Astrocyte (in vitro differentiated cells and primary cell): Measurements from ENCODE around the gene SP4. TPM values are rescaled to one million over a fixed set of nuclear protein-coding genes. Genes with fewer than 3 reads are reported as not detected.

ENCODE experiments used
- DNase-seq: peaks from one replicate; pipeline ENCODE4 v3.0.0-alpha.2; 2010; ENCODE audit warnings: low read depth
- FAIRE-seq: peaks from 2 replicates; lab custom pipeline; 2011; peaks lifted over from hg19 to GRCh38; lab: Jason Lieb, UNC
- H2AFZ ChIP-seq: 2 replicates; pipeline ENCODE4 v1.6.0; 2012; ENCODE audit warnings: low read depth, low read length, inconsistent platforms
- H3K27ac ChIP-seq: 2 replicates; pipeline ENCODE4 v1.5.1; 2011; ENCODE audit warnings: low read depth, low read length, inconsistent platforms
- H3K27me3 ChIP-seq: 2 replicates; pipeline ENCODE4 v1.6.0; 2011; ENCODE audit warnings: low read length, inconsistent platforms; ENCODE audit not compliant: insufficient read depth
- H3K36me3 ChIP-seq: 2 replicates; pipeline ENCODE4 v1.5.1; 2011; ENCODE audit warnings: low read length, inconsistent platforms; ENCODE audit not compliant: insufficient read depth
- H3K4me1 ChIP-seq: 2 replicates; pipeline ENCODE4 v1.5.1; 2011; ENCODE audit warnings: low read length, inconsistent platforms; ENCODE audit not compliant: insufficient read depth
- H3K4me2 ChIP-seq: 2 replicates; pipeline ENCODE4 v1.6.0; 2012; ENCODE audit warnings: low read length, inconsistent platforms
- H3K4me3 ChIP-seq: 2 replicates; pipeline ENCODE4 v1.5.1; 2011; ENCODE audit warnings: low read depth, mild to moderate bottlenecking, low read length, inconsistent platforms; ENCODE audit not compliant: insufficient read depth
- H3K79me2 ChIP-seq: 2 replicates; pipeline ENCODE4 v1.6.0; 2012; ENCODE audit warnings: mild to moderate bottlenecking, low read length, inconsistent platforms; ENCODE audit not compliant: insufficient read depth
- H3K9ac ChIP-seq: 2 replicates; pipeline ENCODE4 v1.6.0; 2012; ENCODE audit warnings: mild to moderate bottlenecking, low read length, inconsistent platforms
- H3K9me3 ChIP-seq: 2 replicates; pipeline ENCODE4 v1.5.1; 2012; ENCODE audit warnings: low read depth, mild to moderate bottlenecking, low read length, inconsistent platforms; ENCODE audit not compliant: insufficient read depth
- H4K20me1 ChIP-seq: 2 replicates; pipeline ENCODE4 v1.6.0; 2012; ENCODE audit warnings: low read length, inconsistent platforms; ENCODE audit not compliant: insufficient read depth
- H3K27ac Mint-ChIP-seq: one replicate; pipeline ENCODE4 v1.8.0; 2021; ENCODE audit warnings: mild to moderate bottlenecking, mixed read lengths; ENCODE audit not compliant: unreplicated experiment
- H3K27me3 Mint-ChIP-seq: one replicate; pipeline ENCODE4 v1.8.0; 2021; ENCODE audit warnings: low read depth, mixed read lengths; ENCODE audit not compliant: unreplicated experiment
- H3K36me3 Mint-ChIP-seq: one replicate; pipeline ENCODE4 v1.8.0; 2021; ENCODE audit warnings: low read depth, mixed read lengths; ENCODE audit not compliant: unreplicated experiment
- H3K4me1 Mint-ChIP-seq: one replicate; pipeline ENCODE4 v1.8.0; 2021; ENCODE audit warnings: low read depth, mixed read lengths; ENCODE audit not compliant: unreplicated experiment
- H3K4me3 Mint-ChIP-seq: one replicate; pipeline ENCODE4 v1.8.0; 2021; ENCODE audit warnings: mild to moderate bottlenecking, moderate library complexity, mixed read lengths; ENCODE audit not compliant: unreplicated experiment
- H3K9me3 Mint-ChIP-seq: one replicate; pipeline ENCODE4 v1.8.0; 2021; ENCODE audit warnings: mild to moderate bottlenecking, mixed read lengths; ENCODE audit not compliant: unreplicated experiment
- EZH2 ChIP-seq: IDR thresholded peaks from 2 replicates; pipeline ENCODE4 v1.6.1; 2012; ENCODE audit warnings: mild to moderate bottlenecking, low read length, inconsistent platforms; ENCODE audit not compliant: insufficient read depth
- total RNA-seq: library from RNA; stranded (reverse); gene quantifications from 2 replicates; pipeline ENCODE4 v1.2.1, GENCODE V29; 2021
- TF ChIP-seq, protein P1 (sequence below): IDR thresholded peaks from 2 replicates; pipeline ENCODE4 v1.5.1; 2011; ENCODE audit warnings: low read depth, mild to moderate bottlenecking, inconsistent platforms, low read length, moderate library complexity; ENCODE audit not compliant: insufficient read depth

The SP4 gene
- total RNA-seq, 1 donor from 2014 or later: 3.8 TPM

DNA sequence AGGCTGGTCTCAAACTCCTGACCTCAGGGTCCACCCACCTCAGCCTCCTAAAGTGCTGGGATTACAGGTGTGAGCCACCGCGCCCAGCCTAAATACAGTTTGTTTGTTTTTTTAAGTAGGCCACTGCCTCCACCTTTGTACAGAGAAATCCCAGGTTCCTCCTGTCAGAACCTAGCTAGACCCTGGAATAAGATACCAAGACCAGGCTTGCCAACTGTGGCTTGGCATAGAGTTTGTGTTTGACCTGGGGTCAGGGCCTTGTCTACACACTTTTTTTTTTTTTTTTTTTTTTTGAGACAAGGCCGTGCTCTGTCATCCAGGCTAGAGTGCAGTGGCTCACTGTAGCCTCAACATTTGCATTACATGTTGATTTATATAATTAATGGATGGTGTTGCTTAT, 80.7 kb downstream of the SP4 start:
- Histone ChIP-seq H3K9me3 (no peaks in the 10 kb centered on the region), H3K27me3 (no peaks in the 10 kb centered on the region), H3K9ac (no peak overlapping the region), H3K27ac (no peak overlapping the region), H3K36me3 (no peaks in the 10 kb centered on the region), H2AFZ (no peak overlapping the region), H3K79me2 (no peaks in the 10 kb centered on the region), H3K4me2 (no peak overlapping the region), H3K4me3 (no peak overlapping the region), H3K4me1 (no peaks in the 10 kb centered on the region), H4K20me1 (no peaks in the 10 kb centered on the region)
- FAIRE-seq (no peak), DNase-seq (no peak)
- TF ChIP-seq, protein P1, sequence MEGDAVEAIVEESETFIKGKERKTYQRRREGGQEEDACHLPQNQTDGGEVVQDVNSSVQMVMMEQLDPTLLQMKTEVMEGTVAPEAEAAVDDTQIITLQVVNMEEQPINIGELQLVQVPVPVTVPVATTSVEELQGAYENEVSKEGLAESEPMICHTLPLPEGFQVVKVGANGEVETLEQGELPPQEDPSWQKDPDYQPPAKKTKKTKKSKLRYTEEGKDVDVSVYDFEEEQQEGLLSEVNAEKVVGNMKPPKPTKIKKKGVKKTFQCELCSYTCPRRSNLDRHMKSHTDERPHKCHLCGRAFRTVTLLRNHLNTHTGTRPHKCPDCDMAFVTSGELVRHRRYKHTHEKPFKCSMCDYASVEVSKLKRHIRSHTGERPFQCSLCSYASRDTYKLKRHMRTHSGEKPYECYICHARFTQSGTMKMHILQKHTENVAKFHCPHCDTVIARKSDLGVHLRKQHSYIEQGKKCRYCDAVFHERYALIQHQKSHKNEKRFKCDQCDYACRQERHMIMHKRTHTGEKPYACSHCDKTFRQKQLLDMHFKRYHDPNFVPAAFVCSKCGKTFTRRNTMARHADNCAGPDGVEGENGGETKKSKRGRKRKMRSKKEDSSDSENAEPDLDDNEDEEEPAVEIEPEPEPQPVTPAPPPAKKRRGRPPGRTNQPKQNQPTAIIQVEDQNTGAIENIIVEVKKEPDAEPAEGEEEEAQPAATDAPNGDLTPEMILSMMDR: no peak
- Mint-ChIP-seq H3K36me3 (no peaks in the 10 kb centered on the region), H3K4me3 (no peak overlapping the region), H3K27me3 (no peaks in the 10 kb centered on the region), H3K4me1 (no peaks in the 10 kb centered on the region), H3K27ac (no peak overlapping the region), H3K9me3 (no peaks in the 10 kb centered on the region)

DNA sequence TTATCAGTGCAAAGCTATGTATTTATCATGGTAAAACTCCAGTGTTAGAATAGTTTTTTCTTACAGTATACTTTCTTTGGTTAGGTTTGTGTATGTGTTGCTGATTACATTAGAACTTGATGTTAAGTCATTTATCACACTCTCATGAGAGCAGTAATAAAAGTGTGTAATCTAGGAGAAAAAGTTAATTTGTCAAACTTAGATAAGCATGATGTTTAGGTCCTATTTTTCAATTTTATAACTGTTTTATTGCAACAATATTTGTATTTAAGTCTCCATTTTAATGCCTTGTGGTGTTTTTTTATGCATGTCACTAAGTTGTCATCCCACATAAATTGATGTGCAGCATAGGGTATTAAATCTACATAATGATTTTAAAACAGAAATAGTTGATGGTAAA, 86.2 kb downstream of the SP4 start:
- Mint-ChIP-seq H3K36me3 (no peaks in the 10 kb centered on the region), H3K27me3 (no peaks in the 10 kb centered on the region), H3K27ac (no peak overlapping the region), H3K4me3 (no peak overlapping the region), H3K9me3 (no peaks in the 10 kb centered on the region), H3K4me1 (no peaks in the 10 kb centered on the region)
- DNase-seq: no peak
- H3K79me2 ChIP-seq: no peaks in the 10 kb centered on the region
- H3K36me3 ChIP-seq: no peaks in the 10 kb centered on the region
- H4K20me1 ChIP-seq: no peaks in the 10 kb centered on the region
- H3K9me3 ChIP-seq: no peaks in the 10 kb centered on the region
- no peak overlapping the region for H3K27ac ChIP-seq
- H2AFZ ChIP-seq: no peak overlapping the region
- H3K4me1 ChIP-seq: no peaks in the 10 kb centered on the region
- no peak overlapping the region for H3K4me2 ChIP-seq
- no peak overlapping the region for H3K4me3 ChIP-seq
- H3K27me3 ChIP-seq: no peaks in the 10 kb centered on the region
- TF ChIP-seq, protein P1: no peak
- no peak for TF ChIP-seq EZH2
- no peak overlapping the region for H3K9ac ChIP-seq
- FAIRE-seq: no peak

DNA sequence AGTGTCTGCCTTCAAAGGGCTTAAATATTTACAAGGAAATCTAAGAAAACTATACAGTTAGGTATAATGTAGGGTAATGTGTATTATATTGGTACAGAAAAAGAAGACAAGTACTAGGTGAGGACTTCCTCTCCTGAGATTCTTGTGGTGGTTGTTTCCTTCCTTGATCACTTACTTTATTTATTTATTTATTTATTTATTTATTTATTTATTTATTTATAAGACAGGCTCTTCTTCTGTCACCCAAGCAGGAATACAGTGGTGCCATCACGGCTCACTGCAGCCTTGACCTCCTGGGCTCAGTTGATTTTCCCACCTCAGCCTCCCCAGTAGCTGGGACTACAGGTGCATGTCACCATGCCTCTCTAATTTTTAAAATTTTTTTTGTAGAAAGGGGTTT, 96.8 kb downstream of the SP4 start:
- peaks cover 2% of the 10 kb centered on the region for H3K9me3 Mint-ChIP-seq
- no peak overlapping the region for H3K4me2 ChIP-seq

More for the DNA sequence above, 96.8 kb downstream of the SP4 start:
- Histone ChIP-seq H3K36me3 (no peaks in the 10 kb centered on the region), H3K27ac (no peak overlapping the region), H3K9me3 (peaks cover 2% of the 10 kb centered on the region), H3K4me3 (no peak overlapping the region), H3K79me2 (no peaks in the 10 kb centered on the region), H3K27me3 (no peaks in the 10 kb centered on the region), H2AFZ (no peak overlapping the region), H4K20me1 (no peaks in the 10 kb centered on the region), H3K9ac (no peak overlapping the region), H3K4me1 (no peaks in the 10 kb centered on the region)
- no peaks in the 10 kb centered on the region for H3K27me3 Mint-ChIP-seq
- no peak for DNase-seq
- FAIRE-seq: no peak
- H3K36me3 Mint-ChIP-seq: no peaks in the 10 kb centered on the region
- H3K27ac Mint-ChIP-seq: no peak overlapping the region
- no peaks in the 10 kb centered on the region for H3K4me1 Mint-ChIP-seq
- TF ChIP-seq, protein P1: no peak
- no peak for TF ChIP-seq EZH2
- H3K4me3 Mint-ChIP-seq: no peak overlapping the region
